ENCODE data around the gene TTC39B.

Gene TTC39B

DNA sequence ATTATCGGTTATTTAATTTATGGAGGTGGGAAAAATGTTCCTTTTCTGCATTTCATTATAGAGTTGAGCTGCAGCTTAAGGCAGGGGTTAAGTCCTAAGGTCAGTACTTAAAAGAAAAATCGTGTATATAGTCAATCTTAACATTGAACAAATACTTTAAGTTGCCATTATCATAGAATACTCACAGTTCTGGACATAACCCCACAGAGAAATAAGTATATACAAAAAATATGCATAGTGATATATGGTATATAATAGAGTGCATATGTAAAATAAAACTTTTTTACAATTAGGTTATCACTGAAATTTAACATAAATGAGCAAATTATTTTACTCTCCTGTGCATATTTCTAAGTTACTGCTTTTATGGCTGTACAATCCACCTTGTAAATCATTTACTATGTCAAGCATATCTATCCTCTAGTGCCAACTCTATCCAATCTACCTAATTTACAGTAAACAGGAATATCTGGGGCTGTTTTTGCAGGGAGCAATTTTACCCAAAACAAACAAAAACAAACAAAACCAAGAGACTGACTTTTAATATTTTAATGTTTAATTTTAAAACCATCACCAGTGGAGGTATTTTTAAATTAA lies 28.8 kb downstream of the TTC39B start:
- TF ChIP-seq EGR1 (IDR thresholded peaks at IDR 0.05) = no peak
- TF ChIP-seq RAD21 (IDR thresholded peaks at IDR 0.05; ENCODE audit: low read depth) = no peak
- no peak for TF ChIP-seq TEAD4 (IDR thresholded peaks at IDR 0.05)
- TF ChIP-seq TCF12 (IDR thresholded peaks at IDR 0.05; ENCODE audit: low read depth) = no peak
- TF ChIP-seq, protein P1, sequence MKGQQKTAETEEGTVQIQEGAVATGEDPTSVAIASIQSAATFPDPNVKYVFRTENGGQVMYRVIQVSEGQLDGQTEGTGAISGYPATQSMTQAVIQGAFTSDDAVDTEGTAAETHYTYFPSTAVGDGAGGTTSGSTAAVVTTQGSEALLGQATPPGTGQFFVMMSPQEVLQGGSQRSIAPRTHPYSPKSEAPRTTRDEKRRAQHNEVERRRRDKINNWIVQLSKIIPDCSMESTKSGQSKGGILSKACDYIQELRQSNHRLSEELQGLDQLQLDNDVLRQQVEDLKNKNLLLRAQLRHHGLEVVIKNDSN (IDR thresholded peaks at IDR 0.05) = no peak
- TF ChIP-seq YY1 (IDR thresholded peaks at IDR 0.05; ENCODE audit: low read depth) = no peak
- TF ChIP-seq CEBPB (IDR thresholded peaks at IDR 0.05) = no peak
- TF ChIP-seq, protein P2, sequence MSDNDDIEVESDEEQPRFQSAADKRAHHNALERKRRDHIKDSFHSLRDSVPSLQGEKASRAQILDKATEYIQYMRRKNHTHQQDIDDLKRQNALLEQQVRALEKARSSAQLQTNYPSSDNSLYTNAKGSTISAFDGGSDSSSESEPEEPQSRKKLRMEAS (IDR thresholded peaks at IDR 0.05) = no peak
- TF ChIP-seq ZBTB7A (IDR thresholded peaks at IDR 0.05; ENCODE audit: low read depth) = no peak
- TF ChIP-seq TAF1 (IDR thresholded peaks at IDR 0.05; ENCODE audit: low read depth) = no peak
- no peak for TF ChIP-seq FOXM1 (IDR thresholded peaks at IDR 0.05; ENCODE audit: borderline replicate concordance, low read depth)
- no peak for TF ChIP-seq CREB1 (IDR thresholded peaks at IDR 0.05; ENCODE audit: low read depth)
- no peak for TF ChIP-seq NFIC (IDR thresholded peaks at IDR 0.05)
- TF ChIP-seq, protein P3, sequence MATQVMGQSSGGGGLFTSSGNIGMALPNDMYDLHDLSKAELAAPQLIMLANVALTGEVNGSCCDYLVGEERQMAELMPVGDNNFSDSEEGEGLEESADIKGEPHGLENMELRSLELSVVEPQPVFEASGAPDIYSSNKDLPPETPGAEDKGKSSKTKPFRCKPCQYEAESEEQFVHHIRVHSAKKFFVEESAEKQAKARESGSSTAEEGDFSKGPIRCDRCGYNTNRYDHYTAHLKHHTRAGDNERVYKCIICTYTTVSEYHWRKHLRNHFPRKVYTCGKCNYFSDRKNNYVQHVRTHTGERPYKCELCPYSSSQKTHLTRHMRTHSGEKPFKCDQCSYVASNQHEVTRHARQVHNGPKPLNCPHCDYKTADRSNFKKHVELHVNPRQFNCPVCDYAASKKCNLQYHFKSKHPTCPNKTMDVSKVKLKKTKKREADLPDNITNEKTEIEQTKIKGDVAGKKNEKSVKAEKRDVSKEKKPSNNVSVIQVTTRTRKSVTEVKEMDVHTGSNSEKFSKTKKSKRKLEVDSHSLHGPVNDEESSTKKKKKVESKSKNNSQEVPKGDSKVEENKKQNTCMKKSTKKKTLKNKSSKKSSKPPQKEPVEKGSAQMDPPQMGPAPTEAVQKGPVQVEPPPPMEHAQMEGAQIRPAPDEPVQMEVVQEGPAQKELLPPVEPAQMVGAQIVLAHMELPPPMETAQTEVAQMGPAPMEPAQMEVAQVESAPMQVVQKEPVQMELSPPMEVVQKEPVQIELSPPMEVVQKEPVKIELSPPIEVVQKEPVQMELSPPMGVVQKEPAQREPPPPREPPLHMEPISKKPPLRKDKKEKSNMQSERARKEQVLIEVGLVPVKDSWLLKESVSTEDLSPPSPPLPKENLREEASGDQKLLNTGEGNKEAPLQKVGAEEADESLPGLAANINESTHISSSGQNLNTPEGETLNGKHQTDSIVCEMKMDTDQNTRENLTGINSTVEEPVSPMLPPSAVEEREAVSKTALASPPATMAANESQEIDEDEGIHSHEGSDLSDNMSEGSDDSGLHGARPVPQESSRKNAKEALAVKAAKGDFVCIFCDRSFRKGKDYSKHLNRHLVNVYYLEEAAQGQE (IDR thresholded peaks at IDR 0.05; ENCODE audit: low read depth) = no peak

DNA sequence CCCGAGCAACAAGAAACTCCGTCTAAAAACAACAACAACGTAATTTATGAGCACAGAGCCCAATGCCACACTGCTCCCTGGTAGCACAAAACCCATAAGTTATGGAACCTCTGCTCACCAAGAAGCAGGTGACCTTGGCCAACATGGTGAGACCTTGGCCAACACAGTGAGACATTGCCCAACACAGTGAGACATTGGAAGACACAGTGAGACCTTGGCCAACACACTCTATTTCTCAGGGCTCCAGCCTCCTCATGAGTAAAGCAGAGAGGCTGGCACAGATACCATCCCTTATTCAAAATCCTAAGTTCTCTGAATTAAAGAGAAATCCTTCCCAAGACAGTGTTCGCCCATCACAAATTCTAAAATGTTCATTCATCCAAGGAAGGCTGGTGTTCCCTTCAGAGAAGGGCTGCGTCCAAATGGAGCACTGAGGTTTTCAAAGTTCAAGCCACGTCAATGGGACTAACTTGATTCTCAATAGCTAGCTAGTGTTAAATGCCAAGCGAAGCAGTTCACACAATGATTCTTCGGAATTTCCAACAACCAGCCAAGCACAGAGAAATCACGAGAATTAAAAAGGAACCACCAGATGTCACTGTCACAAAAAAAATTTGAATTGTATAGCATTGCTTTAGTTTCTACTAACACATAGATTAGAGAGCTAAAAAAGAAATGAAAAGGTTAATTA lies 29.5 kb downstream of the TTC39B start:
- TF ChIP-seq TAF1 (IDR thresholded peaks at IDR 0.05; ENCODE audit: low read depth) (no peak), RAD21 (IDR thresholded peaks at IDR 0.05; ENCODE audit: low read depth) (peak; percentile 54; the same call in 1 of the 2 replicates), YY1 (IDR thresholded peaks at IDR 0.05; ENCODE audit: low read depth) (no peak), NFIC (IDR thresholded peaks at IDR 0.05) (no peak), TEAD4 (IDR thresholded peaks at IDR 0.05) (no peak)
- TF ChIP-seq, protein P1 (IDR thresholded peaks at IDR 0.05) = no peak

DNA sequence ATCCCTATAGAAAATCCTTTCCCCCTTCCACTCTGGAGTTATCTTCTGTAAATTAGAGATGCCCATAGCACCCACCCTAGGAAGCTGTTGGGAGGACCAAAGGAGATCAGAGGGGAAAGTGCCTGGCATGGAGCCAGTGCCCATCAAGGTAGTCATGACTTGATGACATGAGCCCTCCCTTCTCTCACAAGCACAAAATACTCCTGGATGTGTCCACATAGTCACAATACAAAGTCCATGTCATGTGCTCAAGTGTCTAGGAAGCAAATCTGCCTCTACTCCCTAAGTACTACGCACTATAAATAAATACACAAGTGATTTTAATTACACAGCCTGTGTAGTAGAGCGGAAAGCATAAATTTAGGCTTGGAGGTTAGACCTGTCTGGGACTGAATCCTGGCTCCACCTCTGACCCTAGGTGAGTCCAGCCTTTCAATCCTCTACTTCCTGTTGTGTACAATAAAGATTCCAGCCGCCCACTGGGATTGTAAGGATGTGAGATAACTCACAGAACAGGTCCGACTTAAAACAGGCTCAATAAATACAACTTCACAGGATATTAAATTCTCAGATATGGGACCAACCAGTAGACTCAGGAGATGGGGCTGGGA lies 30.6 kb downstream of the TTC39B start:
- TF ChIP-seq CREB1 (IDR thresholded peaks at IDR 0.05; ENCODE audit: low read depth) (no peak), NFIC (IDR thresholded peaks at IDR 0.05) (peak; percentile 51; the same call in 1 of the 2 replicates), TEAD4 (IDR thresholded peaks at IDR 0.05) (peak; percentile 71), EP300 (IDR thresholded peaks at IDR 0.05; ENCODE audit: borderline replicate concordance) (peak; percentile 24; the same call in 1 of the 2 replicates), TAF1 (IDR thresholded peaks at IDR 0.05; ENCODE audit: low read depth) (no peak), RAD21 (IDR thresholded peaks at IDR 0.05; ENCODE audit: low read depth) (no peak), YY1 (IDR thresholded peaks at IDR 0.05; ENCODE audit: low read depth) (no peak), ZBTB7A (IDR thresholded peaks at IDR 0.05; ENCODE audit: low read depth) (no peak), FOXM1 (IDR thresholded peaks at IDR 0.05; ENCODE audit: borderline replicate concordance, low read depth) (no peak), EGR1 (IDR thresholded peaks at IDR 0.05) (no peak), TCF12 (IDR thresholded peaks at IDR 0.05; ENCODE audit: low read depth) (peak; percentile 51), CEBPB (IDR thresholded peaks at IDR 0.05) (no peak)
- TF ChIP-seq, protein P3 (IDR thresholded peaks at IDR 0.05; ENCODE audit: low read depth) = no peak
- TF ChIP-seq, protein P1 (IDR thresholded peaks at IDR 0.05) = no peak
- TF ChIP-seq, protein P2 (IDR thresholded peaks at IDR 0.05) = no peak

DNA sequence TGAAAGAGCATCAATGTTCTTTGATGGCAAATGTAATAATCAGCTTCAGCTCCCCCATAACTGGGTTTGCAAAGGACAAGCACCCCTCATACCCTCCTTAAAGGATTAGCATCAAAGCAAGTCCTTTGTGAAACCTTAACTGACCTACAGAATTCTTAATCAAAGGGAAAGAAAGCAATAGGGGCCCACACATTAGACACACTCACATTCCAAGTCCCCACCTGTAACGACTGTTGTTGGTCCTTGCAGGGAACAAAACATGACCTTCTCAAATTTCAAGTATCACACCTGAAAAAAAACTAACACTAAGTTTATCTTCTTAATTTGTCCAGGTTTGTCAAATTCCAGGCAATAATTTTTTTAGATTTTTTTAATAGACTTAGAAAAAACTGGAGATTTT lies 32.6 kb downstream of the TTC39B start:
- TF ChIP-seq TAF1 (IDR thresholded peaks at IDR 0.05; ENCODE audit: low read depth) = no peak
- TF ChIP-seq FOXM1 (IDR thresholded peaks at IDR 0.05; ENCODE audit: borderline replicate concordance, low read depth) = no peak
- TF ChIP-seq, protein P3 (IDR thresholded peaks at IDR 0.05; ENCODE audit: low read depth) = no peak
- no peak for TF ChIP-seq YY1 (IDR thresholded peaks at IDR 0.05; ENCODE audit: low read depth)
- no peak for TF ChIP-seq TEAD4 (IDR thresholded peaks at IDR 0.05)
- no peak for TF ChIP-seq EP300 (IDR thresholded peaks at IDR 0.05; ENCODE audit: borderline replicate concordance)
- TF ChIP-seq CEBPB (IDR thresholded peaks at IDR 0.05) = no peak
- no peak for TF ChIP-seq EGR1 (IDR thresholded peaks at IDR 0.05)
- no peak for TF ChIP-seq CREB1 (IDR thresholded peaks at IDR 0.05; ENCODE audit: low read depth)
- no peak for TF ChIP-seq ZBTB7A (IDR thresholded peaks at IDR 0.05; ENCODE audit: low read depth)
- TF ChIP-seq RAD21 (IDR thresholded peaks at IDR 0.05; ENCODE audit: low read depth) = no peak
- no peak for TF ChIP-seq TCF12 (IDR thresholded peaks at IDR 0.05; ENCODE audit: low read depth)
- TF ChIP-seq, protein P1 (IDR thresholded peaks at IDR 0.05) = no peak
- no peak for TF ChIP-seq NFIC (IDR thresholded peaks at IDR 0.05)
- TF ChIP-seq, protein P2 (IDR thresholded peaks at IDR 0.05) = no peak

Measured in Ishikawa (cell line).